Measurements from ENCODE around the gene CNN2.

- TF ChIP-seq EP300 (IDR thresholded peaks at IDR 0.05; ENCODE audit: low read depth) (no peak), CTCF (IDR thresholded peaks at IDR 0.05) (no peak), POLR2A (IDR thresholded peaks at IDR 0.05) (no peak)
Measured at GRCh38 chr19:1049800-1050199, 23.4 kb downstream of the CNN2 start.

Measured in transverse colon (tissue), 3 donors.